ENCODE results near the gene POLK.

DNA sequence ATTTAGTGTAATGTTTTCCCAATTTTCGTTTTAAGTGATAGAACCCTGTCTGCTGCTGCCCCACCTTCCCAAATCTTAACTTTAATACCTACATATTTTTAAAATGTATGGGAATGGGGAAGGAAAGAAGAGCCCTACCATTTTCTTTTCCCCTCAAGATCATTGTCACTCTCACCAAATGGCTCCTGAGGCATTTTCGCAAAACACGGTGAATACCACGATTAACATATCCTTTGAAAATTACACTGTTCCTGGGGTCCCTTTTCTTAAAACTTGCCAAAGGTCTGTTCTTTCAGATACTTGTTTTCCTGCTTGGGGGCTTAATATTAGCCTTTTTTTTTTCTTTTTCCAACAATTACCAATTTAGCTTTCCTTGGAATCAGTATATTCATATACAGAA lies 36.3 kb upstream of the POLK start:
- TF ChIP-seq ZNF558 (CRISPR knock-in tag; IDR thresholded peaks at IDR 0.05; ENCODE audit: borderline replicate concordance) (no peak), ZNF792 (CRISPR knock-in tag; IDR thresholded peaks at IDR 0.05) (no peak)
- TF ChIP-seq, protein P1, sequence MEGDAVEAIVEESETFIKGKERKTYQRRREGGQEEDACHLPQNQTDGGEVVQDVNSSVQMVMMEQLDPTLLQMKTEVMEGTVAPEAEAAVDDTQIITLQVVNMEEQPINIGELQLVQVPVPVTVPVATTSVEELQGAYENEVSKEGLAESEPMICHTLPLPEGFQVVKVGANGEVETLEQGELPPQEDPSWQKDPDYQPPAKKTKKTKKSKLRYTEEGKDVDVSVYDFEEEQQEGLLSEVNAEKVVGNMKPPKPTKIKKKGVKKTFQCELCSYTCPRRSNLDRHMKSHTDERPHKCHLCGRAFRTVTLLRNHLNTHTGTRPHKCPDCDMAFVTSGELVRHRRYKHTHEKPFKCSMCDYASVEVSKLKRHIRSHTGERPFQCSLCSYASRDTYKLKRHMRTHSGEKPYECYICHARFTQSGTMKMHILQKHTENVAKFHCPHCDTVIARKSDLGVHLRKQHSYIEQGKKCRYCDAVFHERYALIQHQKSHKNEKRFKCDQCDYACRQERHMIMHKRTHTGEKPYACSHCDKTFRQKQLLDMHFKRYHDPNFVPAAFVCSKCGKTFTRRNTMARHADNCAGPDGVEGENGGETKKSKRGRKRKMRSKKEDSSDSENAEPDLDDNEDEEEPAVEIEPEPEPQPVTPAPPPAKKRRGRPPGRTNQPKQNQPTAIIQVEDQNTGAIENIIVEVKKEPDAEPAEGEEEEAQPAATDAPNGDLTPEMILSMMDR (CRISPR knock-in tag; IDR thresholded peaks at IDR 0.05): no peak
